KMS-11 (cell line): ENCODE measurements around the gene RTBDN.

Source experiments
- H2AFZ ChIP-seq: fragments of 200-600 bp; sonication (generic); 2 replicates; pipeline ENCODE4 v1.6.1; 2016; ENCODE audit warnings: antibody characterized with exemption, mixed run types, low read depth
- H3K27ac ChIP-seq: fragments of 200-600 bp; sonication (generic); 2 replicates; pipeline ENCODE4 v1.6.1; 2016; ENCODE audit warnings: mild to moderate bottlenecking, mixed run types
- H3K27me3 ChIP-seq: fragments of 200-600 bp; sonication (generic); 2 replicates; pipeline ENCODE4 v1.6.1; 2017; ENCODE audit warnings: mild to moderate bottlenecking, low read depth, mixed run types, moderate library complexity; ENCODE audit not compliant: insufficient read depth
- H3K36me3 ChIP-seq: fragments of 200-600 bp; sonication (generic); 2 replicates; pipeline ENCODE4 v1.6.1; 2017; ENCODE audit warnings: mild to moderate bottlenecking, mixed run types; ENCODE audit not compliant: insufficient read depth
- H3K4me1 ChIP-seq: fragments of 200-600 bp; sonication (generic); 2 replicates; pipeline ENCODE4 v1.6.1; 2016; ENCODE audit warnings: mild to moderate bottlenecking, low read depth, mixed run types; ENCODE audit not compliant: poor library complexity, severe bottlenecking
- H3K4me2 ChIP-seq: fragments of 200-600 bp; sonication (generic); 2 replicates; pipeline ENCODE4 v1.7.0; 2016; ENCODE audit warnings: mild to moderate bottlenecking, mixed run types
- H3K4me3 ChIP-seq: fragments of 200-600 bp; sonication (generic); IDR thresholded peaks from 2 replicates; pipeline ENCODE4 v1.6.1; 2017; ENCODE audit warnings: low read depth, low read length, mixed read lengths; ENCODE audit not compliant: insufficient read depth
- H3K79me2 ChIP-seq: fragments of 200-600 bp; sonication (generic); 2 replicates; pipeline ENCODE4 v1.6.1; 2016; ENCODE audit warnings: low read depth, mixed run types; ENCODE audit not compliant: insufficient read depth
- H3K9ac ChIP-seq: fragments of 200-600 bp; sonication (generic); 2 replicates; pipeline ENCODE4 v1.6.1; 2016; ENCODE audit warnings: mild to moderate bottlenecking, mixed run types
- H4K20me1 ChIP-seq: fragments of 200-600 bp; sonication (generic); 2 replicates; pipeline ENCODE4 v1.6.1; 2016; ENCODE audit warnings: mild to moderate bottlenecking, mixed run types; ENCODE audit not compliant: insufficient read depth
- TF ChIP-seq, protein P1 (sequence below): fragments of 200-600 bp; sonication (generic); conservative IDR thresholded peaks from 2 replicates; pipeline ENCODE4 v1.6.1; 2017; ENCODE audit warnings: low read depth, mild to moderate bottlenecking, antibody characterized with exemption, low read length, moderate library complexity, mixed read lengths

The RTBDN gene

DNA sequence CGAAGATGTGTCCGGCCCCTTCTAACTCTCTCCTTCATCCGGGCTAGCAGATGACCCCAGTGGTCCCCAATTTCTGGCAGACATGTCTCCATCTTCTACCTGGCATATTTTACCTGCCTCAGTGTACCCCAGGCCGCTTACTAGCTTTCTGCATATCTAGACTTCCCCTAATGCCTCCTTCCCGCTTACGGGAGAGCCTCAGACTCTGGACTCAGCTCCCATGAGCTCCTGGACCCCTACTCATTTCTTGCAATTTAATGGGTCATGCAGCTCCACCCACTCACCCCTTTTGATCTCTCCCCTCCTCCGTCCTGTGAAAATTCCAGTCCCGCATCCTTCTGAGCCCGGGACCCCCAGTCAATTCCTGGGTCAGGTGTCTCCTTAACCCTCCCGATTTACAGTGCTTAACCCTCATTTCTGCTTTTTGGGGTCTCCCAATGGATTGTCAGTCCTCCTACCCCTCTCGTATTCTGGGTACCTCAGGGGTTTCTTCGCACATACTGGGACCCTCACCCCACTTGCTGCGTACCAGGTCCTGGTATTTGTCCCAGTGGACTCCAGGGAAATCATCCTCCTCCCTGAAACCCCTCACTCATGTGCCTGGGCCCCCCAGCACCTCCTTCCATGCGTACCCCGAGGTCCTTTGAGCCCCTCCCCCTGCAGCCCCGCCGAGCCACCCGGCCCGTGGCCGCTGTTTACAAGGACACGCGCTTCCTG is 43.6 kb downstream of the RTBDN start:
- Histone ChIP-seq H3K79me2 (peaks cover 20% of the 10 kb centered on the region), H3K4me3 (no peak overlapping the region), H2AFZ (peak overlapping the region; percentile 44; the same call in 1 of the 2 replicates), H4K20me1 (no peaks in the 10 kb centered on the region), H3K4me1 (peaks cover 49% of the 10 kb centered on the region), H3K9ac (peak overlapping the region; percentile 76; the same call in 1 of the 2 replicates), H3K36me3 (no peaks in the 10 kb centered on the region), H3K27ac (peak overlapping the region; percentile 93; the same call in 1 of the 2 replicates), H3K27me3 (no peaks in the 10 kb centered on the region), H3K4me2 (peak overlapping the region; percentile 97)
- TF ChIP-seq, protein P1, sequence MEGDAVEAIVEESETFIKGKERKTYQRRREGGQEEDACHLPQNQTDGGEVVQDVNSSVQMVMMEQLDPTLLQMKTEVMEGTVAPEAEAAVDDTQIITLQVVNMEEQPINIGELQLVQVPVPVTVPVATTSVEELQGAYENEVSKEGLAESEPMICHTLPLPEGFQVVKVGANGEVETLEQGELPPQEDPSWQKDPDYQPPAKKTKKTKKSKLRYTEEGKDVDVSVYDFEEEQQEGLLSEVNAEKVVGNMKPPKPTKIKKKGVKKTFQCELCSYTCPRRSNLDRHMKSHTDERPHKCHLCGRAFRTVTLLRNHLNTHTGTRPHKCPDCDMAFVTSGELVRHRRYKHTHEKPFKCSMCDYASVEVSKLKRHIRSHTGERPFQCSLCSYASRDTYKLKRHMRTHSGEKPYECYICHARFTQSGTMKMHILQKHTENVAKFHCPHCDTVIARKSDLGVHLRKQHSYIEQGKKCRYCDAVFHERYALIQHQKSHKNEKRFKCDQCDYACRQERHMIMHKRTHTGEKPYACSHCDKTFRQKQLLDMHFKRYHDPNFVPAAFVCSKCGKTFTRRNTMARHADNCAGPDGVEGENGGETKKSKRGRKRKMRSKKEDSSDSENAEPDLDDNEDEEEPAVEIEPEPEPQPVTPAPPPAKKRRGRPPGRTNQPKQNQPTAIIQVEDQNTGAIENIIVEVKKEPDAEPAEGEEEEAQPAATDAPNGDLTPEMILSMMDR: no peak

DNA sequence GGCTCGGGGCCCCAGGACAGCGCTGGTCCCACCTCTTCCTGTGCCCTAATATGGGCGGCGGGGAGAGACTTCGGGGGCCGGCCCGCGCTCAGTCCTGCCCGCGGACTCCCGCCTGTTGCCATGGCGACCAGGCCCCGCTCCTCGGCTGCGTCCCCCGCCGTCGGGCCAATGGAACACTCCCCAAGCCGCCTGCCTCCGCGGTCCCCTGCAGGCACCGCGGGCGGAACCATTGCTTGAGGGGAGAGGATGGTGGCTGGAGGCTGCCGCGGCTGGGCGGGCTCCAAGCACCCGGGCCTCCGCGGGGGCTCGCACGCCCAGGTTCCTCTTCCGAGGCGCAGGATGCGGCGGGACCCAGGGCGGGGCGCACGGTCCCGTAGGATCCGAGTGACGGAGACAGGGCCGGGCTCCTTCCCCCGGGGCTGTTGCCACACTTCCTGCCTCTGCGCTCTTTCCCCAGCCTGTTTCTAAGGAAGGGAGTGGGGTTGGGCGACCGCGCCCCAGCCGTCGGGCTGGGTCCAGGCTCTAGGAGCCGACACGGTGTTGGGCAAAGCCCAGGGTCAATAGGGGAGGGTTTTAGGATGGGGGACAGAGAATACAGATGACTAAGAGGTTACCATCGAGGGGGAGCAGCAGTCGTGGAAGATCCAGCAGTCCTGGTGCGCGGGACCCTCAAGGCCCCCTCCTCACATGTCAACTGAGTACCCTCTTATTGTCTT is 44.3 kb downstream of the RTBDN start:
- no peaks in the 10 kb centered on the region for H3K36me3 ChIP-seq
- peaks cover 54% of the 10 kb centered on the region for H3K4me1 ChIP-seq
- peak overlapping the region; percentile 97 for H3K4me2 ChIP-seq
- H4K20me1 ChIP-seq: no peaks in the 10 kb centered on the region
- H3K27ac ChIP-seq: peak overlapping the region; percentile 93
- H3K79me2 ChIP-seq: peaks cover 20% of the 10 kb centered on the region
- H3K4me3 ChIP-seq: no peak overlapping the region
- no peaks in the 10 kb centered on the region for H3K27me3 ChIP-seq
- H3K9ac ChIP-seq: peak overlapping the region; percentile 76; the same call in 1 of the 2 replicates
- H2AFZ ChIP-seq: peak overlapping the region; percentile 44; the same call in 1 of the 2 replicates
- TF ChIP-seq, protein P1: no peak

DNA sequence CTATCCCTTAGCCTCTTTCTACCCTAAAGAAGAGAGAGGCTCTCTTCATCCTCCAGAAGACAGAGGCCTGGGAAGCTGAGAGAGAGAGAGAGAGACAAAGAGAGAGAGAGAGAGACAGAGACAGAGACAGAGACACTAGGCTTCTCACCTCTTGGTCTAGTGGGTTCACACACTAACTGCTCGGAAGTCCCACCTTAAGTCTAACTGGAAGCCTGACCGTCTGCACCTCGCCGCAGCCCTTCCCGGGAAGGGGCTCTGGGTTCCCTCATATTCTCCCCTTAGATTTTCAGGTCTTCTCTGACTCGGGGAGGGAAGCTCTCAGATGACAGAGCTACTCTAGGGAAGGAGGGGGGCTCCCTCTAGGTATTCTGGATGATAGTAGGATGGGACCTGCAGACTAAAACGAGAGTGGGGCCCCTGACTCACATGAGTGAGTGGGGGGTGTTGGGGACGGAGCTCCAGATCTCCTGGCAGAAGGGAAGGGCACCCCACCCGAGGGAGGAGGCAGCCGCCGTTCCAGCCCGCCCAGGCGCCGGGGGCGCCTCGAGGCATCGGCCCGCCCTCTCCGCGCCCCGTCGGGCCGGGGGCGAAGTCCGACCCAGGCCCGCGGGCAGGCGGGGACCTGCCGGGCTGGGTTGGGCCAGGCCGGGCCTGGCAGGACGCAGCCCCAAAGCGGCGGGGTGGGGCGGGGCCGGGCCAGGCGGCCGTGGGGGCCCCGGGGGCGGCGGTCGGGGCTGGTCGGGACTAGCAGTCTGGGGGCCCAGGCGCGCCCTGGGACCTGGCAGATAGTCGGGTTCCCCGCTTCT is 45.1 kb downstream of the RTBDN start:
- peaks cover 20% of the 10 kb centered on the region for H3K79me2 ChIP-seq
- no peaks in the 10 kb centered on the region for H4K20me1 ChIP-seq
- H3K27me3 ChIP-seq: no peaks in the 10 kb centered on the region
- H3K4me1 ChIP-seq: peaks cover 51% of the 10 kb centered on the region
- peak overlapping the region; percentile 14; the same call in 1 of the 2 replicates for H2AFZ ChIP-seq
- H3K27ac ChIP-seq: peak overlapping the region; percentile 93
- peak overlapping the region; percentile 91 for H3K4me2 ChIP-seq
- TF ChIP-seq, protein P1: no peak; the same call in 1 of the 2 replicates
- peak overlapping the region; percentile 68 for H3K9ac ChIP-seq
- H3K4me3 ChIP-seq: no peak overlapping the region
- no peaks in the 10 kb centered on the region for H3K36me3 ChIP-seq

DNA sequence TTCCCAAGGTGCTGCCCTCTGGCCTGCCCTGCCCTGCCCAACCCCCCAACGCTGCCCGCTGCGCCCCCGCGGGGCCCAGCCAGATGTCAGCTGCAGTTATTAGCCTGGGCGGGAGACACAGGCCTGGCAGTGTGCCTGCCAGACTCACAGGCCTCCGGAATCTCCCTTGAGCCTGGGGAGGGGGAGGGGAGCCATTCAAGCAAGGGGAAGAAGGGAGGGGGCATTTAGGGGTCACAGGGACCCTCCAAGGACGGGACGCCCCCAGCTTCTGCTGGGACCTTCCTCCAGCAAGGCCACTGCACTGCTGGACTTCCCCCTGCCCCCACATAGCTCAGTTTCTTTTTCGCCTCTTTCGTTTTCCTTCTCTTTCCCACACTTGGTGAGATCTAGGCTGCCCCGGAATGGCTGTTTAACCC is 45.7 kb downstream of the RTBDN start:
- peak overlapping the region; percentile 93 for H3K27ac ChIP-seq
- peaks cover 47% of the 10 kb centered on the region for H3K4me1 ChIP-seq
- H4K20me1 ChIP-seq: no peaks in the 10 kb centered on the region
- peak overlapping the region; percentile 91 for H3K4me2 ChIP-seq
- peaks cover 20% of the 10 kb centered on the region for H3K79me2 ChIP-seq
- peak overlapping the region; percentile 68 for H3K9ac ChIP-seq
- peak overlapping the region; percentile 14; the same call in 1 of the 2 replicates for H2AFZ ChIP-seq
- H3K36me3 ChIP-seq: no peaks in the 10 kb centered on the region
- no peaks in the 10 kb centered on the region for H3K27me3 ChIP-seq
- no peak overlapping the region for H3K4me3 ChIP-seq
- TF ChIP-seq, protein P1: no peak; the same call in 1 of the 2 replicates
